NCI-H2081 (cell line): ENCODE measurements around the gene MOCS3.

ENCODE experiments used
- DNase-seq, 2 experiments: peaks; one replicate each; lab custom pipeline; 2025; lab: John Stamatoyannopoulos, UW

MOCS3 gene

DNA sequence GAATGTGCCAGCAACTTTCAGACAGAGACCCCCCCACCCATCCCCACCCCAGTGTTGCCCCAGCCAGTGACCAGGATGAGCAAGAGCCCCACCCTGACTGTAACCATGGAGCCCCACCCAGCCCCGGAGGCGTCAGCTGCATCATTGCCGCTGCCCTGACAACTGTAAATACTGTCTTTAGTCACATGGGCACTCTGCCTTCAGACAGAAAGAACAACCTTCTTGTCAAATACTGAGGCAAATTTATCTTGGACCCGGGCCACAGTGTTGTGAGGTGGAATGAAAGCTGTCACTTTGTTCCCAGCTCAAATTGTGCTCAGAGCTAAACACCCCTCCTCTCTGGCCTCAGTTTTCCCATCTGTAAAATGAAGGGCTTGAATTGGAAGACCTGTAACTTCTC, 23.7 kb downstream of the MOCS3 start:
- peak; percentile 29 to 38 for DNase-seq

DNA sequence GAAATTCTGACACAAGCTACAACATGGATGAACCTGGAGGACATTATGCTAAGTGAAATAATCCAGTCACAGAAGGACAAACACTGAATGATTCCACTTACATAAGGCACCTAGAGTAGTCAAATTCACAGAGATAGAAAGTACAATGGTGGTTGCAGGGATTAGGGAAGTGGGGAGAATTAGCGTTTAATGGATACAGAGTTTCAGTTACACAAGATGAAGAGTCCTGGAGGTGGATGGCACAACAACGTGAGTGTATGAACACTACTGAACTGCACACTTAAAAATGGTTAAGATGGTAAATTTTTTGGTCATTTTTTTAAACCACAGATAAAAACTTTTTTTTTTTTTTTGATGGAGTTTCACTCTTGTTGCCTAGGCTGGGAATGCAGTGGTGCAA, 24.7 kb downstream of the MOCS3 start:
- DNase-seq, result no peak

DNA sequence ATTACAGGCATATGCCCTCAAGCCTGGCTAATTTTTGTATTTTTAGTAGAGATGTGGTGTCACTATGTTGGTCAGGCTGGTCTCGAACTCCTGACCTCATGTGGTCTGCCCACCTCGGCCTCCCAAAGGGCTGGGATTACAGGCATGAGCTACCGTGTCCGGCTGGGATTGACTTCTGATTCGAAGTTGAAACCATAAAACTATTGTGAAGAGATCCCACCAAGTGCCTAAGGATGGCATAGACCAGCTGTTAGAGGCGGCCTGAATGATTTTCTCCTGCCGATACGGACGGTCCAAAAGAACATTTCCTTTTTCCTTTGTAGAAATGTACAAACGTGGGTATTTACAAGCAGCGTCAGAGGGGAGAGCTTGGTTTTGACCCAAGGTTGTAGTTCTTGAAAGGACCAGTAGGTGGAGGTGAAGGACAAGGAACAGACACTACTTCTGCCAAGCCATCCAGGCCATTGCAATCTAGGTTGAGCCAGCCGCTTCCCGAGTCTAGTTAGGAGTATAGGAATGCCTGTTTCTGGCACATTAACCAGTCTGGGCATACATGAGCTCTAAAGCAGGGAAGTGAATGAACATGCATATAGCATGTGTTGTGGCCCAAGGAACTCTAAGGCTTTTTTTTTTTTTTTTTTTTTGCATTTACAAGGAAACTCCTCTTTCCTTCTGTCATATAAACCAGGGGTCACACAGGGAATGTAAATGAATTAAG, 29.0 kb downstream of the MOCS3 start:
- peak; percentile 71 to 77 for DNase-seq

DNA sequence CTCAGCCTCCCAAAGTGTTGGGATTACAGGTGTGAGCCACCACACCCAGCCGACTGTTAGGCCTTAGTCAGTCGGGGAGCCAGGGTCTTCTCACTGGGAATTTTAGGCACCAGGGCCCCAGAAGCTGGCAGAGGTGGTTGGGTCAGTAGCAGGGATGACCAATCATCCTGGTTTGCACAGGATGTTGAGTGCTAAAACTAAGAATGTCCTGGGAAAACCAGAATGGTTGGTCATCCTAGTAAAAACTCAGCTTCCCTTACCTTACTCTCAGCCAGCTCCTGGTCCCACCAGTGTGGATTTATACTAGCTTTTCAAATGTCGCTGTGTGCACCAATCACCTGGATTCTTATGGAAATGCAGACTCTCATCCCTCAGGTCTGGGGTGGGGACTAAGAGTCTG, 32.5 kb downstream of the MOCS3 start:
- no peak for DNase-seq

DNA sequence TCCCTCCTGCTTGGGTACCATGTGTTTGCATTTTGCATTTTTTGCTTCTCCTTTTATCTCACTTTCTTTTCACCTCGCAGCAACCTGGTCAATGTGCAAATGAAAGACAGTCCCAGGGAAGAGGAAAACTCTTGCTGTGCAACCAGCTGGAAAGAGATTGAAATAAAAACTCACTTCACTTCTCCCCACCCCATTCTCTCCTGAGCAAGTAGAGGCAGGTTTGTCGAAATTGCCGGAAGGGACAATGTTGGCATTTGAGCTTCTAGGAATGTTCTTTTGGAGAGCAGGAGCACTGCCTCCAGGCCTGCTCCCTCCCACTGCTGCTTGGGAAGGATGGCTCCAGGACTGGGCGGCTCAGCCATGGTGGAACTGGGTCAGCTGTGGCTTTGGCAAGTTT, 33.7 kb downstream of the MOCS3 start:
- DNase-seq, result no peak

DNA sequence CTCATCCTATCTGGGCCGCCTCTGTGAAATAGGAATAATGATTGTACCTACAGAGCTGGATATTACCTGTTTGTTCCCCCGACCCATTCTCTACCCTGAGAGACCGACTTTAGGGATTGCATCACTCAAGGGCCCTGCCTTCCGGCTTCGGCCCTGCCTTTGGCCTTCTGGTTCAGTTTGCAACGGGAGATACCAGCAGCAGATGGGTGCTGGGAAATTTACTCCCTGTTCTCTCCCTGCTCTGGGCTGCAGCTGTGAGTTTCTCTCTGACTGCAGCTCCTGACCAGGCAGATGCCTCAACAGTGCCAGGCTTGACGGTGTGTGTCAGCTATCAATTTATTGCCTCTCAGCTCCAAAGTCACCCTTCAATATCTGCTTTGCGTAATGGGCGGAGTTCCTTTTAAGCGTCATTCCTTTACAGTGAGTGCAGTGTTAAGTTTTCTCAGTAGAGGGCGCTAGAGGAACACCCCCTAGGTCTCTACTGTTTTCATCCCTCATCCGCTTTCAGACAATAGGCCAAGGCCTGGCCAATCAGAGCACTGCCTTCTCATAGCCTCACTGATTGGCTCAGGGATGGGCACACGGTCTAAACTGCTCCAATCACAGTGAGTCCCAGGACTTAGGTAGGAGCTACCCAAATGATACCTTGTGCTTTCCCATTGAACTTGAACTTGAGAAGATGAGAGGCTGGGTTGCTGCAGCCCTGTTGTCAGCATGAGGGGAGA, 34.3 kb downstream of the MOCS3 start:
- peak; percentile 40 to 73 for DNase-seq

DNA sequence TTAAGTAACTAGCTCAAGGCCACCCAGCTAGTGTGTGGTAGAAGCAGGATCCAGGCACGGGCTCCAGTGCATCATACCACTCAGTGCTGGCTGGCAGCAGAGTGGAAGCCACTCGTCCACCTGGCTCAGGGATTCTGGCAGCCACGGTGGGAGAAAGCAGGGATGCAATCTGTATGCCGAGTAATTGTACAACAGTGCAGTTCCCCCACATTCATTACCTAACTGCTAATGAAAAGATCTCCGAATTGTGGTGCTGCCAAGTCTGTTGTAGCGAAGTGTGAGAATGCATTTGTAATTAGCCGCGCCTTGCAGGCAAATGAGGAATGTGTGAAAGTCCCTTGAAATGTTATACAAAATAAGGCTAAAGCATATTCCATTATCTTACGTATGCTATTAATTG, 35.3 kb downstream of the MOCS3 start:
- DNase-seq, result no peak

DNA sequence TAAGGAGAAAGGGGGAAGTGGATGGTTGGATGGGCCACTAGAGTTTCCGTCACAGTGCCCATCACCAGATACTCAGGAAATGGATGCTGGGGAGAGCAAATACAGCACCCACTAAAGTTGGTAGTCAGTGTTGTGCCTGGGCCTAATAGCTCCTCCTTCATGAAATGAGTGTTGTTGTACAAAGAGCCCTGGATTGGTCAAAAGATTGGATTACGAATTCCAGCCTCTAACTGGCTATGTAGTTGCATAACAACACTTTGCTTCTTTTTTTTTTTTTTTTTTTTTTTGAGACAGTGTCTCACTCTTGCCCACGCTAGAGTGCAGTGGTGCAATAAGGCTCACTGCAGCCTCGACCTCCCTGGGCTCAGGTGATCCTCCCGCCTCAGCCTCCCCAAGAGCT, 36.9 kb downstream of the MOCS3 start:
- DNase-seq, result no peak

DNA sequence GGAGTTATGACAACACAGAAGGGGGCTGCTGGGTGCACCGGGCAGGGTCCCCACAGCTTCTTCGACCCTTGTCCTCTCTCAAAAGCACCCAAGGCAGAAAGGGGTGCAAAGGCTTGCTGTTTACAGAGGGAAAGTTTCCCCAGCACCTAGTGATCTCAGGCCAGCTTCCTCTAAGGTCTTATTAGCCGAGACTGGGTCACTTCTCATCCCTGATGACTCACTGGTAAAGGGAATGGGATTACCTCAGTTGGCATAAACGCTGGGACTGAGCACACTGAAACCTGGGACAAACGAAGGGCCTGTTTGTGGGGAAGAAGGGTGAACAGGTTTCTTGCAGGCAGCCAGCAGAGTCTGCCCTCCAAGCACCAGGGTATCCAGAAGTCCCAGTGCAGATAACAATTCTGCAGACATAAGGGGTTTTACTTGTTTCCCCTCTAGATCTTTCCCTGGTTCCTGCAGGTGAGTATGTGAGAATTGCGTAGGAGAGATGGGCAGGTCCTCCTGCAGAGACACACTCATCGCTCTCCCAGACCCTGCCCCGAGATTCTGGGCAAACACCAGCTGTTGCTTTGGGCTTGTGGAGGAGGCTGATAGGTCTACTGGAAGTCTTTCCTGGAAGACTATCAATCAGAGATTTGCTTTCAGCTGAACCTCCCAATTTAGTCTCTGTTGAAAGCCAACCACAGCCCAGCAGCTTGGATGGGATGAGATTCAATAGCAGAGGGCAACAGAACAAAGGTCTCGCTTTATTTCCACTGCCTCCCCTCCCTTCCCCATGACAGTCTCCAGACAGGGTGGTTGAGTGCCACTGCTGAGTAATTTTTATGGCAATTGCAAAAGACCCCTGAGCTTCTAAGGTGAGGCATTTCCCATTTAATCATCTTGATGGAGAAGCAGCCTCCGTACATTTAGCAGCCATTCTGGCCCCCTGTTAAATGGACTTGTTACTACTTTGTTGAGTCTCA, 38.6 kb downstream of the MOCS3 start:
- DNase-seq, result no peak

DNA sequence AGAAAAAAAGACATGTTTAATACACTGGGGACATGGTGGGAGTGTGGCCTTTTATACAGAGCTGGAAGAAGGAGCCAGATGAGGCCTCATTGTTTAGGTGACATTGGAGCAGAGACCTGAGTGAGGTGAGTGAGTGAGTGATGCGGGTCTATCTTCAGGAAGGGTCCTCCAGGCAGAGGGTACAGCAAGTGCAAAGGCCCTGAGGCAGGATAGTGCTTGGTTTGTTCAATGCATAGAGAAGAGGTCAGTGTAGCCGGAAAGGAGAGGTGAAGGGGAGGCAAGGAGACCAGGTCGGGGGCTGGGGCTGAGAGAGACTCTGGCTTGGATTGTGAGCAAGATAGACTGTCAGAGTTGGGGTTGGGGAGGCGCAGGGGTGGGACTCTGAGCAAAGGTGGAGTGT, 40.7 kb downstream of the MOCS3 start:
- DNase-seq, result no peak

DNA sequence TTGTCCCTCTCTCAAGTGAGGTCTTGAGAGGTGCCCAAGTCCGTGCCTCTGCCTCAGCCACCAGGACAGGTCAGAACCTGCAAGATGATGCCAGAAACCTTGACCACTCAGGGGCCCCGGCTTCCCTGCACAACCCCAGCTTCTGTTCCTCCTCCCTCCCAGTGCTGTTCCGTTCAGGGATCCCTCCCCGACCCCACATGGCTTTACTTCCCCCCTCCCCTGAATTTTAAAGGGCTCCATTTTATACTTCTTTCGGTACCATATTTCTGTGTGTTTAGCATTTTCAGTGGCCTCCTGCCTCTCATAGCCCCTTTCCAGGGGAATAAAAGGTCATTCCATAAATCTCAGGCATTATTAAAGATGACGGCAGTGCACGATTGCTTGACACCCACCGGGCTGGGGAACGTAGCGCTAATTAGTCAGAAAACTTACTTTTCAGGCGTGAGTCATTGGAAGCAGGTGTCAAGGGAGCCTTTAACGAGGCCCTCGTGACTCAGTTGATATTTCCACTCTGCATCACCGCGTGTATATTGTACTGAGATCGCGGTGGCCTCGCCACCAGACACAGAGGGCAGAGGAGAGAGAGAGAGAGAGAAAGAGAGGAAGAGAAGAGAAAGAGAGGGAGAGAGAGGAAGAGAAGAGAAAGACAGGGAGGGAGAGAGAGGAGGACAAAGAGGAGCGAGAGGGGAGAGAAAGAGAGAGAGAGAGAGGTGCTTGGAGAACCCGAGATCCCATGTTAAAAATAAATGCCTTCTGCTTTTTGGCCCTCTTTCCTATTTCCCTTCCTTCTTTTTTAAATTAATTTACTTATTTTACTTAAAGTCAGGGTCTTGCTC, 43.0 kb downstream of the MOCS3 start:
- no peak for DNase-seq

DNA sequence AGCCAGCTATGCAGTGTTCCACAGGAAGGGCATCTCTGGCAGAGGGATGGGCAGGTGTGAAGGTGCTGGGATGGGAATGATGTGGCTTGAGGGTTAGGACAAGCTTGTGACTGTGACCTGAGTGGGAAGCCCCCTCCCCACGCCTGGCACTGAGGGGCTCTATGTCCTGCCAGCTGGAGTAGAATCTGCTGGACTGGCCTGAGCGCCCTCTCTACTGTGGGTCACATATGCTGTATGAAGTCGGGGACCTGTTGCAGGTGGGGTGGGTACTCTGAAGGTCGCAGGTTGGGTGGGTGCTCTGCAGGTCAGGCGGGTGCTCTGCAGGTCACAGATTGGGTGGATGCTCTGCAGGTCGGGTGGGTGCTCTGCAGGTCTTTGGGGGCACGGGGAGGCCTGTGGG, 44.0 kb downstream of the MOCS3 start:
- DNase-seq, result no peak

DNA sequence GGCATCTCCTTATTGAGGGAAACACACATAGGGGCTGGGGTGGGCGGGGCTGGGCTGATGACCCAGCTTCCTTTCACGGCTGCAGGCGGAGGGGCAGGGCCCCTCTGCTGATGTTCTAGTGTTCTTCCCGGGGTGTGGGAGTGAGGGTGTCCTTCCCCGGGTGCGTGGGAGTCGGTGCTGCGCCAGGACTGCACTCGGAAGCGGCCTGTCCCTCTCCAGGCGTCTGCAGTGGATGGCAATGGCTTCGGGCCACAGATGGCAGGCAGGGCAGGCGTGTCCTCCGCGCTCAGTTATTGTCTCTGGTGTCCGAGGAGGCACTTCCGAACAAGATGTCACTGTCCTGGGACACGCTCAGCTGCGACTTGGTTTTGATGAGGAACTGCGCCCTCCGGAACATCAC, 45.1 kb downstream of the MOCS3 start:
- DNase-seq, result no peak

DNA sequence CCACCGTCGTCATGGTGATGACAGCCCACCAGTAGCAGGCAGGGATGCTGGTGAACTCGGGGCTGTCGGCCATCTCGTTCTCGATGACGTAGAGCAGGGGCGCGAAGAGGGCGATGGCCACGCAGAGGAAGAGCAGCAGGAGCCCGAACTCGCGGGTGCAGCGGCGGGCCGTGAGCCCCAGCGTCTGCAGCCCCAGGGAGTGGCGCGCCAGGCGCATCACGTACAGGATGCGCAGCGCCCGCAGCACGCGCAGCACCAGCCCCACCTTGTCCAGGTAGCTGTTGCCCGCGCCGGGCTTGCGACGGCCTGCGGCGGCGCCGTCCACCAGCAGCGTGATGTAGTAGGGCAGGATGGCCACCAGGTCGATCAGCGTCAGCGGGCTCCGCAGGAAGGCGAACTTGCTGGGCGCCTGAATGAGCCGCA, 45.7 kb downstream of the MOCS3 start:
- DNase-seq, result no peak

DNA sequence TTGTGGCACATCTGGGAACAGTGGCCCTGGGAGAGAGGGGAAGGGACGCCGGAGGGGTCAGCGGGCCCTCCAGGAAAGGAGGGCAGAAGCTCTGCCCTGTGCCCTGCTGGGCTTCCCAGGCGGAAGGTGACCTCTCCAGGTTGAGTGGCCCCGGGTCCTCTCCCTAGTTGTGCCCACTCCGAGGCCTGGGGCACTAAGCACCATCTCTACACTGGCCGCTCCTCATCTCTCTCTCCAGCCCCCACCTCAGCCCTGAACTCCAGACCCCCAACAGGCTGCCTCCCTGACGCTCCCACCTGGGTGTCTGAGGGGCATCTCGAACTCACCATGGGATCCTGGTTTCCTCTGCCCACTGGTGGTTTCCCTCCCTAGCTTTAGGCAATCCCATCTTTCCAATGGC, 46.2 kb downstream of the MOCS3 start:
- DNase-seq, result no peak

DNA sequence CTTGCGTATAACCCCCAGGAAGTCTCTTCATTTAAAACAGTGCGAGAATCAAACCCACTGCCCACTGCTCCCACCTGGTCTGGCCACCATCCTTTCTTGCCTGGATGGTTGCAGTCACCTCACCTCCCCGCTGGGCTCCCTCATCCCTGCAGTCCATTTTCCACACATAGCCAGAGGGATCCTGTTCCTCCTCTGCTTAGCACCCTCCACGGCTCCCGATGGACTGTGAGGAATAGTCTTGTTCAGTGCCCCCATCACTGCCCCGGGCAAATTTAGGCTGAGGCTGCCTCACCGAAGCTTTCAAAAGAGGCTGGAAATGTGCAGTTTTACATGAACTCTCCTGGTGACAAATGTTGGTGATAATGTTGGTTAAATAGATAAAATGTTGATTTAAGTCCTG, 46.6 kb downstream of the MOCS3 start:
- DNase-seq, result no peak

DNA sequence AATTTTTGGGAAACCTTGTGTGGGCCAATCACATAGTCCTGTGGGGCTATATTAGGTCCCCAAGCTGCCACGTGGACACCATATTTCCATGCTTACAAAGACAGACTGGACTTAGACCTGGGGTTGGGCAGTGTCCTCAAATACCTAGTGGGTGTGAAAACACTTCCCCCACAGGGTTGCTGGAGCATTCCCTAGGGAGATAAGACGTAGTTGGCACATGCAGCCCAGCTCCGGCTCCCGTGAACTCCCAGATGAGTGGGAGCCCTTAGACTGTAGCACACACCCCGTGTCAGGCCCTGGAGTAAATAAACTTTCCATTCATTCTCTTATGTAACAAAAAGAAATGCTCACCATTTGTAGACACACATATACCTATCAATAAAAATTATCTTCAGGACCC, 50.1 kb downstream of the MOCS3 start:
- no peak for DNase-seq

DNA sequence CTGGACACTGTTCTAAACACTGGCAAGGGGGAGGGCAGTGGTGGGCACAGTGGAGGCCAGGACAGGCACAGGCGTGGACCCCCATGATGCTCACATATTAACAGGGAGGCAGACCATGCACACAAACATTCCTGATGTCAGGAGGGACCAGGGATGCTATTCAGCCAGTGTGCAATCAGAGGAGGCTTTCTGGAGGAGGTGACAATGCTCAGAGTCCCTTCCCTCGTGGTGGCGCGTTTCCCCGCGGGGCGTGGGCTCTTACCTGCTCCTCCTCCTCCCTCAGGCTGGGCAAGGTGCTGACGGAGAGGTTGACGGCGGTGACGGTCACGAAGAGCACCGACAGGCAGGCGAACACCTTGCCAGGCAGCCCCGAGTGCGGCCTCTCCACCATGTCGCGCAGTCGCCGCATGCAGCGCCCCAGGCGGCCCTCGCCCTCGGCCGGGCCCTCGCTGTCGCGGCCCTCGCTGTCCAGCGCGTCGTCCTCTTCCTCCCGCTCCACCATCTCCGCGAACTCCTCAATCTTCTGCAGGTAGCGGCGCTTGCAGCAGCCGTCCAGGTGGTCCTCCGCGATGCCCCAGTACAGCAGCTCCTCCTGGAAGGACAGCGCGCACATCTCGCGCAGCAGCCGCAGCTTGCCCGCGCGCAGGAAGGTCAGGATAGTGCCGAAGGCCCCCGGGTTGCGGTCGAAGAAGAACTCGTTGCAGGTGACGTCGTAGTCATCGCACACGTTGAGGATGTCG, 50.9 kb downstream of the MOCS3 start:
- no peak for DNase-seq

DNA sequence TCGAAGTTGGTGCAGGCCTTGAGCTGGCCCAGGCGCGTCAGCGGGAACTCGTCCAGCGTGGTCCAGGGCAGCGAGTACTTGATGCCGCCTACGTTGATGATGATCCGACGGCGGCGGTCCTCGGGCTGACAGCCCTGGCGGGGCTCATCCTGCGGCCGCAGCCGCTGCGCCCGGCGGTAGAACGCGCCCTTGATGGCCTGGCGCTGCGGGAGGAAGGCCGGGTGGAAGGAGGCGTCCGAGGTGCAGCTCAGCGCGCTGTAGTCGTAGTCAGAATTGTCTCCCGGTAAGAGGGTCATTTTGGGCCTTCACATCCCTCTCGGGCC, 51.4 kb downstream of the MOCS3 start:
- no peak for DNase-seq

DNA sequence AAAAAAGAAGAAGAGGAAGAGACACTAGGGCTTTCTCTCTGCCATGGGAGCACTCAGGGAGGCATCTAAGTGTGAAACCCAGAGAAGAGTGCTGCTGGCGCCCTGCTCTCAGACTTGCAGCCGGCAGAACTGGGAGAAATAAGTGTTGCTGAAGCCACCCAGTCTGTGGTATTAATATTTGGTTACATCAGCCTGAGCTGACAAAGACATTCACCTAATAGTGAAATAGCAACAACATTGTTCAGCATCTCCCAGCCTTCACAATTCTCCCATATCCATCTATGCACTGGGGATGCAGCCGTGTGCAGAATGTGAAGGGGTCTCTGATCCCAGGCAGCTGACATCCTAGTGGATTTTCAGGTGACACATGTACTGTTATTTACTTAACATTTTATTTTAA, 52.3 kb downstream of the MOCS3 start:
- no peak for DNase-seq

DNA sequence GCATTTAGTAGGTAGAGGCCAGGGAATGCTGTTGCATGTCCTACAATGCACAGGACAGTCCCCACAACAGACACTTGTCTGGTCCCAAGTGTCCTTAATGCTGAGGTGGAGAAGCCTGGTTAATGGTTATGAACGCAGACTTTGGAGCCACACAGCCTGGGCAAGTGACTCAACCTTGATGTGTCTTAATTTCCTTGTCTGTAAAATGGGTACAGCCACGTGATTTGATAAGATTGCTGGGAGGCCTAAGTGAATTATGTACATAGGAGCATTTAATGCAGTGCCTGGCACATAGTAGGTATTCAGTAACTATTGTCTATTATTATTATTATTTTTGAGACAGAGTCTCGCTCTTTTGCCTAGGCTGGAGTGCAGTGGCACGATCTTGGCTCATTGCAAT, 52.9 kb downstream of the MOCS3 start:
- DNase-seq, result no peak
